ENCODE results near the gene GNA15.

- TF ChIP-seq CTCF (IDR thresholded peaks at IDR 0.05): no peak
- no peak for TF ChIP-seq POLR2A (IDR thresholded peaks at IDR 0.05)
- no peak for TF ChIP-seq POLR2AphosphoS5 (IDR thresholded peaks at IDR 0.05)
Observed at GRCh38 chr19:3106509-3107141, 29.2 kb upstream of the GNA15 start.
